Ovary (tissue), 3 donors: ENCODE results near the gene TCL1A.

ENCODE experiments used
- CTCF ChIP-seq, 3 donors: fragments of 450-650 bp in 2 of 3; fragments of 200-600 bp in 1 of 3; IDR thresholded peaks; one replicate each; pipeline versions ENCODE4 v1.5.1 to v1.8.0; 2016 to 2022; ENCODE audit warnings: antibody characterized with exemption in 3 of 3, mild to moderate bottlenecking in 1 of 3
- EP300 ChIP-seq: sonication (generic); formaldehyde crosslinking; IDR thresholded peaks from one replicate; pipeline ENCODE4 v1.6.1; 2017; ENCODE audit warnings: antibody characterized with exemption
- POLR2A ChIP-seq: fragments of 450-650 bp; IDR thresholded peaks from one replicate; pipeline ENCODE4 v1.6.1; 2017; ENCODE audit warnings: antibody characterized with exemption, mild to moderate bottlenecking, moderate library complexity
- donor health status: DM: no; HTN: no; CAD: no.

- TF ChIP-seq CTCF (IDR thresholded peaks at IDR 0.05) = no peak
- TF ChIP-seq POLR2A = no peak
- no peak for TF ChIP-seq EP300
These were observed 46.7 kb upstream of the TCL1A start for GRCh38 chr14:95760596-95760995.
